ENCODE data around the gene LAPTM5.

DNA sequence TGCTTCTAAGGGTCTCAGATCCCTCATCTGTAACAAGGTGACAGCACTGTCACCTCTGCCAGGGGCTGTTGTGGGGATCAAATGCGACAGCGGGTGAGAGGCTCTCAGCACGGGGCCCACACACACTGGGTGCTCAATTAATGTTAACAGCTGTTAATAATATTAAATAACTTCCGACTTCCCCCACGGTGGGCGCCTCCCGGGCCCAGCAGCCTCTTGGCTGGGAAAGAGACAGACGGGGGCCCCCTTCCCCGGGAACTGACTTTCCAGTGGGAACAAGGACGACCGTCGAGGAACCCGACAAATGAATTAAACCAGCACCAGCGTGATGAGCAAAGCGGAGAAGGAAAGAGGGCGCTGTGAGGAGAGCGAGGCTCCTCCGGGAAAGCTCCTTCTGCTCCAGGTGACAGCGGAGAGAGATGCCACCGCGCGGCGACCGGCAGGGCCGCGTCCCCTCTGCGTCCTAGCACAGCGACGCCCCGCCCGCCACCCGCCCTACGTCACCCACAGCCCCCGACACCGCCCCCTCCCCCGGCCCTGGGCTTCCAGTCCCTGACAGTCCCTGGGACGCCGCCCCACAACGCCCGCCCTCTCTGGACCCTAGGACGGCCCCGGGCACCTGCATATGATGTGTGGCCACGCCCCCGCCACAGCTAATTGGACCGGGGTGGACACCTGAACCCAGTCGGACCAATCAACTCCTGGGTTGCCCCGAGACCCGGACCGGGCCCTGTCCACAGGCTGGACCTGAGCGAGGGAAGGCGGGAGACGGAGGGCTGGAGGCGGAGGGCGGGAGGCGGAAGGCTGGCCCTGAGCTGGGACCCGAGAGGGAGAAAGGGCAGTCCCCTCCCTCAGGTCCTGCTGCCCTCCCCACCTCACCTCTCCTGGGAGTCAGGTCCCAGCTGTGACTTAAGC lies 72.4 kb downstream of the LAPTM5 start:
- TF ChIP-seq POLR2AphosphoS5 (IDR thresholded peaks at IDR 0.05; ENCODE audit: insufficient read depth in 1 of 2, low read depth in 1 of 2) = no peak
- TF ChIP-seq CTCF (IDR thresholded peaks at IDR 0.05) = no peak

All from vagina (tissue), 2 donors.